HCT116 (cell line): ENCODE measurements around the gene MAP3K12. TPM values are rescaled to one million over a fixed set of nuclear protein-coding genes. Genes with fewer than 3 reads are reported as not detected.

Experiments
- ATAC-seq: fragments of 200-7000 bp; cut with Tn5 transposase; 2 replicates; pipeline ENCODE4 v1.9.1; 2020; ENCODE audit warnings: mild to moderate bottlenecking, moderate library complexity
- BruUV-seq: library from RNA; stranded (reverse); fragments of 400-500 nt; replicated peaks from 2 replicates; lab custom pipeline; 2021; lab: Mats Ljungman, UMichigan
- CTCF ChIA-PET: fragments of 300-600 bp; sonication (Branson Sonifier 250); formaldehyde crosslinking; loops from one replicate; lab custom pipeline; 2021; ENCODE audit warnings: antibody characterized with exemption; lab: Charles Lee
- POLR2A ChIA-PET: fragments of 300-600, 350-600 bp; sonication (Branson Sonifier 250); formaldehyde crosslinking; loops from one replicate; lab custom pipeline; 2021; ENCODE audit warnings: antibody characterized with exemption; lab: Charles Lee
- RAD21 ChIA-PET, 2 experiments: fragments of 300-600 bp; sonication (Branson Sonifier 250); formaldehyde crosslinking; loops; one replicate each; lab custom pipeline; 2023; ENCODE audit warnings: low total read pairs in 2 of 2; ENCODE audit not compliant: uncharacterized antibody in 2 of 2, unreplicated experiment in 2 of 2, low non-redundant PET in 1 of 2; lab: Charles Lee
- DNase-seq: peaks from one replicate; pipeline ENCODE4 v3.0.0-alpha.2; 2010; ENCODE audit warnings: low read depth, low spot score
- H2AFZ ChIP-seq: fragments of 200-600 bp; shearing (Covaris generic), sonication (generic); 2 replicates; pipeline ENCODE4 v1.6.1; 2017; ENCODE audit warnings: low read depth, mixed run types, mixed read lengths, antibody characterized with exemption, low read length; ENCODE audit not compliant: poor library complexity, severe bottlenecking
- H3K27ac ChIP-seq: 2 replicates; pipeline ENCODE4 v1.5.1; 2012; ENCODE audit warnings: low read depth, low read length
- H3K27me3 ChIP-seq: fragments of 200-600 bp; sonication (generic); 2 replicates; pipeline ENCODE4 v1.6.1; 2016; ENCODE audit warnings: mixed run types, low read length, mixed read lengths; ENCODE audit not compliant: insufficient read depth
- H3K36me3 ChIP-seq, 2 experiments: fragments of 200-500 bp in 1 of 2; fragments of 200-600 bp in 1 of 2; sonication (Bioruptor generic) in 1 of 2; sonication (generic) in 1 of 2; 2 replicates each; pipeline versions ENCODE4 v1.5.1 to v1.6.1; 2014 to 2016; ENCODE audit warnings: low read length in 2 of 2, inconsistent platforms in 1 of 2, mixed read lengths in 1 of 2, mixed run types in 1 of 2; ENCODE audit not compliant: insufficient read depth in 2 of 2, control insufficient read depth in 1 of 2
- H3K4me1 ChIP-seq, 2 experiments: fragments of 200-600 bp in 1 of 2; sonication (generic) in 1 of 2; 2 replicates each; pipeline versions ENCODE4 v1.5.1 to v1.6.1; 2012 to 2017; ENCODE audit warnings: low read length in 2 of 2, inconsistent platforms in 1 of 2, mild to moderate bottlenecking in 1 of 2, mixed read lengths in 1 of 2, mixed run types in 1 of 2, moderate library complexity in 1 of 2; ENCODE audit not compliant: insufficient read depth in 2 of 2, control insufficient read depth in 1 of 2
- H3K4me2 ChIP-seq: fragments of 200-600 bp; sonication (generic); 2 replicates; pipeline ENCODE4 v1.6.1; 2017; ENCODE audit warnings: mixed run types, low read length, mixed read lengths
- H3K4me3 ChIP-seq, 2 experiments: fragments of 200-600 bp in 1 of 2; sonication (generic) in 1 of 2; replicated peaks in 1 of 2; 2 replicates each; pipeline ENCODE4 v1.5.1; 2011 to 2016; ENCODE audit warnings: low read length in 2 of 2, control low read depth in 1 of 2, low read depth in 1 of 2, mild to moderate bottlenecking in 1 of 2, mixed read lengths in 1 of 2, mixed run types in 1 of 2
- H3K79me2 ChIP-seq: fragments of 200-600 bp; sonication (generic); 2 replicates; pipeline ENCODE4 v1.6.1; 2017; ENCODE audit warnings: mild to moderate bottlenecking, mixed run types, low read length, moderate library complexity, mixed read lengths; ENCODE audit not compliant: insufficient read depth
- H3K9ac ChIP-seq: fragments of 200-600 bp; sonication (generic); 2 replicates; pipeline ENCODE4 v1.6.1; 2016; ENCODE audit warnings: low read length, mixed read lengths
- H3K9me2 ChIP-seq: fragments of 200-600 bp; sonication (generic), shearing (Covaris generic); 2 replicates; pipeline ENCODE4 v1.6.1; 2017; ENCODE audit warnings: mixed run types, mild to moderate bottlenecking, moderate library complexity; ENCODE audit not compliant: insufficient read depth
- H3K9me3 ChIP-seq, 2 experiments: fragments of 200-500 bp in 1 of 2; fragments of 200-600 bp in 1 of 2; sonication (Bioruptor generic) in 1 of 2; sonication (generic) in 1 of 2; 2 replicates each; pipeline ENCODE4 v1.6.1; 2014 to 2017; ENCODE audit warnings: low read length in 2 of 2, mixed read lengths in 2 of 2, inconsistent platforms in 1 of 2, low read depth in 1 of 2, mild to moderate bottlenecking in 1 of 2, mixed run types in 1 of 2, moderate library complexity in 1 of 2; ENCODE audit not compliant: control insufficient read depth in 1 of 2, insufficient read depth in 1 of 2
- H4K20me1 ChIP-seq: fragments of 200-600 bp; sonication (generic), shearing (Covaris generic); 2 replicates; pipeline ENCODE4 v1.6.1; 2017; ENCODE audit warnings: mixed run types, mild to moderate bottlenecking, moderate library complexity; ENCODE audit not compliant: insufficient read depth
- CBX3 ChIP-seq: IDR thresholded peaks from 2 replicates; pipeline ENCODE4 v1.6.1; 2012; ENCODE audit warnings: low read depth
- EGR1 ChIP-seq: IDR thresholded peaks from 2 replicates; pipeline ENCODE4 v1.6.1; 2012; ENCODE audit warnings: low read depth
- ELF1 ChIP-seq: IDR thresholded peaks from 2 replicates; pipeline ENCODE4 v1.6.1; 2012; ENCODE audit warnings: low read depth, borderline replicate concordance
- EZH2 ChIP-seq: fragments of 200-600 bp; sonication (generic); IDR thresholded peaks from 2 replicates; pipeline ENCODE4 v1.6.1; 2017; ENCODE audit warnings: antibody characterized with exemption, mixed run types
- EZH2phosphoT487 ChIP-seq: fragments of 200-600 bp; IDR thresholded peaks from 2 replicates; pipeline ENCODE4 v1.6.1; 2018; ENCODE audit warnings: antibody characterized with exemption, borderline replicate concordance
- JUND ChIP-seq: IDR thresholded peaks from 2 replicates; pipeline ENCODE4 v1.6.1; 2012
- POLR2A ChIP-seq: IDR thresholded peaks from 2 replicates; pipeline ENCODE4 v1.7.0; 2011; ENCODE audit warnings: borderline replicate concordance; ENCODE audit not compliant: insufficient read depth, insufficient read length; ENCODE audit errors: extremely low read depth
- POLR2AphosphoS5 ChIP-seq: IDR thresholded peaks from 2 replicates; pipeline ENCODE4 v1.6.1; 2011; ENCODE audit warnings: mild to moderate bottlenecking, low read depth, low read length, moderate library complexity
- TCF7L2 ChIP-seq: IDR thresholded peaks from 2 replicates; pipeline ENCODE4 v1.7.0; 2011; ENCODE audit warnings: borderline replicate concordance, inconsistent platforms; ENCODE audit not compliant: insufficient read depth, insufficient read length; ENCODE audit errors: extremely low read depth
- YY1 ChIP-seq: IDR thresholded peaks from 2 replicates; pipeline ENCODE4 v1.6.1; 2011; ENCODE audit warnings: low read length, low read depth, moderate library complexity, mild to moderate bottlenecking; ENCODE audit not compliant: insufficient replicate concordance; ENCODE audit errors: extremely low read depth
- ZBTB33 ChIP-seq: IDR thresholded peaks from 2 replicates; pipeline ENCODE4 v1.6.1; 2011; ENCODE audit warnings: mild to moderate bottlenecking, low read length, moderate library complexity; ENCODE audit not compliant: insufficient replicate concordance; ENCODE audit errors: extremely low read depth
- ZFX ChIP-seq: fragments of 450-650 bp; IDR thresholded peaks from 2 replicates; pipeline ENCODE4 v1.6.1; 2017
- intact Hi-C: fragments of 100-400 bp; cut with micrococcal nuclease; formaldehyde crosslinking; loops from 2 replicates; pipeline ENCODE4 v1.10.0; 2022
- total RNA-seq: library from RNA; stranded (reverse); gene quantifications from one replicate; pipeline ENCODE4 v1.2.1, GENCODE V29; 2021; ENCODE audit not compliant: unreplicated experiment

Gene MAP3K12
- total RNA-seq, 1 experiment from 2014 or later = 16.3 TPM

GRCh38 chr12:53485955-53486735 lies 13.1 kb downstream of the MAP3K12 start:
- ChIA-PET RAD21 (no interaction called here), CTCF (no interaction called here), POLR2A (no interaction called here)
- BruUV-seq = no TSS peak
- H3K4me3 ChIP-seq = no peak overlapping the region
- peaks cover 0 to 9% of the 10 kb centered on the region in 2 experiments; a peak in 2 of 4 replicates for H3K4me1 ChIP-seq
- H3K9ac ChIP-seq = no peak overlapping the region
- H3K79me2 ChIP-seq = peaks cover 3% of the 10 kb centered on the region; the same call in 1 of the 2 replicates
- H3K27me3 ChIP-seq = no peaks in the 10 kb centered on the region
- no peak for ATAC-seq
- H4K20me1 ChIP-seq = no peaks in the 10 kb centered on the region; the same call in 1 of the 2 replicates
- no peak for DNase-seq
- no peaks in the 10 kb centered on the region for H3K9me3 ChIP-seq
- H3K27ac ChIP-seq = no peak overlapping the region
- H3K4me2 ChIP-seq = no peak overlapping the region
- peaks cover 14 to 35% of the 10 kb centered on the region in 2 experiments; a peak in 3 of 4 replicates for H3K36me3 ChIP-seq
- H2AFZ ChIP-seq = no peak overlapping the region
- intact Hi-C loops = no loop called here
- no peaks in the 10 kb centered on the region for H3K9me2 ChIP-seq
- TF ChIP-seq POLR2AphosphoS5 (no peak; the same call in 1 of the 2 replicates), EZH2 (no peak), EGR1 (no peak), ZBTB33 (no peak), JUND (no peak), ZFX (no peak), CBX3 (no peak), EZH2phosphoT487 (no peak), POLR2A (no peak), YY1 (no peak), TCF7L2 (no peak), ELF1 (no peak)
